Fibroblast of lung (primary cell): ENCODE measurements around the gene LSM7. TPM values are rescaled to one million over a fixed set of nuclear protein-coding genes. Genes with fewer than 3 reads are reported as not detected.

Experiments used
- DNase-seq, 2 donors: peaks; one replicate each; pipeline versions ENCODE4 v3.0.0 to v3.0.0-alpha.2; 2010; ENCODE audit warnings: low read depth in 2 of 2
- H2AFZ ChIP-seq: 2 replicates; pipeline ENCODE4 v1.5.1; 2012; ENCODE audit warnings: low read length, control low read depth, inconsistent platforms
- H3K27ac ChIP-seq: 2 replicates; pipeline ENCODE4 v1.5.1; 2011; ENCODE audit warnings: low read length, control low read depth; ENCODE audit not compliant: insufficient read depth
- H3K27me3 ChIP-seq: 2 replicates; pipeline ENCODE4 v1.5.1; 2011; ENCODE audit warnings: mild to moderate bottlenecking, low read length; ENCODE audit not compliant: control insufficient read depth, insufficient read depth
- H3K36me3 ChIP-seq: 2 replicates; pipeline ENCODE4 v1.5.1; 2011; ENCODE audit warnings: low read length; ENCODE audit not compliant: control insufficient read depth, insufficient read depth
- H3K4me1 ChIP-seq: 2 replicates; pipeline ENCODE4 v1.5.1; 2011; ENCODE audit warnings: low read length; ENCODE audit not compliant: control insufficient read depth, insufficient read depth; ENCODE audit errors: extremely low read depth
- H3K4me2 ChIP-seq: 2 replicates; pipeline ENCODE4 v1.5.1; 2011; ENCODE audit warnings: low read length, control low read depth; ENCODE audit not compliant: insufficient read depth; ENCODE audit errors: extremely low read depth
- H3K4me3 ChIP-seq, 4 experiments: fragments of 200-600 bp in 1 of 4; sonication (generic) in 1 of 4; replicated peaks in 1 of 4; 2 replicates each; pipeline ENCODE4 v1.5.1; 2011 to 2016; ENCODE audit warnings: low read length in 4 of 4, low read depth in 3 of 4, mild to moderate bottlenecking in 3 of 4, control low read depth in 2 of 4, inconsistent platforms in 1 of 4, mixed read lengths in 1 of 4; ENCODE audit not compliant: insufficient read depth in 1 of 4; ENCODE audit errors: control extremely low read depth in 1 of 4
- H3K79me2 ChIP-seq: 2 replicates; pipeline ENCODE4 v1.5.1; 2012; ENCODE audit warnings: mild to moderate bottlenecking, low read length, inconsistent platforms; ENCODE audit not compliant: control insufficient read depth, insufficient read depth
- H3K9ac ChIP-seq: 2 replicates; pipeline ENCODE4 v1.5.1; 2011; ENCODE audit warnings: mild to moderate bottlenecking, low read length, control low read depth; ENCODE audit not compliant: insufficient read depth
- H3K9me3 ChIP-seq: 2 replicates; pipeline ENCODE4 v1.5.1; 2012; ENCODE audit warnings: low read depth, low read length; ENCODE audit not compliant: control insufficient read depth, insufficient read depth
- H4K20me1 ChIP-seq: 2 replicates; pipeline ENCODE4 v1.5.1; 2011; ENCODE audit warnings: low read length; ENCODE audit not compliant: control insufficient read depth, insufficient read depth; ENCODE audit errors: extremely low read depth
- EZH2 ChIP-seq: IDR thresholded peaks from 2 replicates; pipeline ENCODE4 v1.5.1; 2012; ENCODE audit warnings: low read length, control low read depth, mild to moderate bottlenecking; ENCODE audit errors: missing control alignments
- polyA plus RNA-seq, 2 donors: library from polyadenylated mRNA; depleted of rRNA in 1 of 2; stranded (reverse) in 1 of 2; unstranded in 1 of 2; fragments of >200 nt; gene quantifications; 2 replicates each; pipeline ENCODE4 v1.2.1, GENCODE V29; 2011 to 2012; ENCODE audit warnings: missing spikeins in 1 of 2
- total RNA-seq: library from RNA; depleted of rRNA; stranded (reverse); fragments of >200 nt; gene quantifications from 2 replicates; pipeline ENCODE4 v1.2.1, GENCODE V29; 2014
- TF ChIP-seq, protein P1 (sequence below), 2 donors: IDR thresholded peaks in 1 of 2; conservative IDR thresholded peaks in 1 of 2; 1 replicate in 1 of 2; 2 replicates in 1 of 2; pipeline ENCODE4 v1.5.1; 2011 to 2012; ENCODE audit warnings: low read length in 2 of 2, control low read depth in 1 of 2, inconsistent platforms in 1 of 2, low read depth in 1 of 2, mild to moderate bottlenecking in 1 of 2

Gene LSM7
- total and polyA plus RNA-seq, 2 donors (not counting 1 experiment from before 2014, with no cell fraction given) = 43.1 to 182 TPM

DNA sequence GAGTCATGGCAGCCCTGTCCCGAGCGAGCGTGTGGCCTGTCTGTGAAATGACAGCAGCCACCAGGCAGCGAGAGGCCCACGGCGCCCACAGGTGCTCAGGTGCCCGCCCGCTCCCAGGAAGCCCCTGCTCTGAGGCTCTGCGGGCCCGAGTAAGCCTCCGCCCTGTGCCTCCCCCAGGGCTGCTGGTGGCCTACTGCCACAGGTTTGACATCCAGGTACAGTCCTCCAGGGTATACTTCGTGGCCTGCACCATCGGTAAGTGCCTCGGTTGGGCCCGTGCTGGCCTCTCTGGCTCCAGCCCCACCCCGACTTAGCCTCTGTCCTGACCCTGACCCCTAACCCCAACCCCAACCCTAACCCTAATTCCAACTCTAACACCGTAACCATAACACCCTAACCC lies 16.7 kb upstream of the LSM7 start:
- TF ChIP-seq, protein P1, sequence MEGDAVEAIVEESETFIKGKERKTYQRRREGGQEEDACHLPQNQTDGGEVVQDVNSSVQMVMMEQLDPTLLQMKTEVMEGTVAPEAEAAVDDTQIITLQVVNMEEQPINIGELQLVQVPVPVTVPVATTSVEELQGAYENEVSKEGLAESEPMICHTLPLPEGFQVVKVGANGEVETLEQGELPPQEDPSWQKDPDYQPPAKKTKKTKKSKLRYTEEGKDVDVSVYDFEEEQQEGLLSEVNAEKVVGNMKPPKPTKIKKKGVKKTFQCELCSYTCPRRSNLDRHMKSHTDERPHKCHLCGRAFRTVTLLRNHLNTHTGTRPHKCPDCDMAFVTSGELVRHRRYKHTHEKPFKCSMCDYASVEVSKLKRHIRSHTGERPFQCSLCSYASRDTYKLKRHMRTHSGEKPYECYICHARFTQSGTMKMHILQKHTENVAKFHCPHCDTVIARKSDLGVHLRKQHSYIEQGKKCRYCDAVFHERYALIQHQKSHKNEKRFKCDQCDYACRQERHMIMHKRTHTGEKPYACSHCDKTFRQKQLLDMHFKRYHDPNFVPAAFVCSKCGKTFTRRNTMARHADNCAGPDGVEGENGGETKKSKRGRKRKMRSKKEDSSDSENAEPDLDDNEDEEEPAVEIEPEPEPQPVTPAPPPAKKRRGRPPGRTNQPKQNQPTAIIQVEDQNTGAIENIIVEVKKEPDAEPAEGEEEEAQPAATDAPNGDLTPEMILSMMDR (conservative IDR thresholded peaks at IDR 0.05 in 1 of 2, IDR thresholded peaks at IDR 0.05 in 1 of 2; ENCODE audit: low read depth in 1 of 2, low read length in 2 of 2) = no peak
- no peak for TF ChIP-seq EZH2
- Histone ChIP-seq H3K9ac (no peak overlapping the region), H2AFZ (no peak overlapping the region), H4K20me1 (no peaks in the 10 kb centered on the region), H3K4me3 (no peak overlapping the region), H3K27me3 (no peaks in the 10 kb centered on the region), H3K9me3 (no peaks in the 10 kb centered on the region), H3K4me2 (no peak overlapping the region), H3K27ac (no peak overlapping the region), H3K79me2 (no peaks in the 10 kb centered on the region), H3K4me1 (no peaks in the 10 kb centered on the region), H3K36me3 (peaks cover 14% of the 10 kb centered on the region)
- no peak for DNase-seq

DNA sequence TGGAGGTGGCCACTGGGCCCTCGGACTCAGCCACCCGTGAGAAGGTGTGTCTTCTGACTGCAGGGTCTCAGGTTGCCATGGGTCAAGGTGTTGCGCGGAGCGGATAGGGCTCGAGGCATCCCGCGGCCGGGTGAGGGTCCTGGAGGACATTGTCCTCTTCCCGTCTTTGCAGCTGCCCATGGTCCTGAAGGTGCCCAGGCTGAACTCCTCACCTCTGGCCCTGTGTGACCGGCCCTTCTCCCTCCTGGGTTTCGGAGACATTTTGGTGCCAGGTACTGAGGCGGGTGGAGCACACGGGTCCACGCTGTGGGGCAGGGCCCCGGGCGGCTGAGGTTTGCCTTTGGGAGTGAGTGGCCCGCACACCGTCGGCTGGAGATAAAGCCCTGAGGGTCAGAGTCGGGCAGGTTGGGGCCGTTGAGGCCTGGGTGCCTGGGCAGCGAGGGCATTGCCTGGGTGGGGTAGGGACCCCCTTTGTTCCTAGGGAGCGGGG lies 16.0 kb upstream of the LSM7 start:
- Histone ChIP-seq H3K36me3 (peaks cover 14% of the 10 kb centered on the region), H3K27me3 (no peaks in the 10 kb centered on the region), H3K9ac (no peak overlapping the region), H2AFZ (no peak overlapping the region), H3K4me3 (no peak overlapping the region), H3K4me2 (no peak overlapping the region), H3K79me2 (no peaks in the 10 kb centered on the region), H3K27ac (no peak overlapping the region), H3K9me3 (no peaks in the 10 kb centered on the region), H4K20me1 (no peaks in the 10 kb centered on the region), H3K4me1 (no peaks in the 10 kb centered on the region)
- TF ChIP-seq, protein P1 (conservative IDR thresholded peaks at IDR 0.05 in 1 of 2, IDR thresholded peaks at IDR 0.05 in 1 of 2; ENCODE audit: low read depth in 1 of 2, low read length in 2 of 2) = no peak
- no peak for TF ChIP-seq EZH2
- no peak for DNase-seq

DNA sequence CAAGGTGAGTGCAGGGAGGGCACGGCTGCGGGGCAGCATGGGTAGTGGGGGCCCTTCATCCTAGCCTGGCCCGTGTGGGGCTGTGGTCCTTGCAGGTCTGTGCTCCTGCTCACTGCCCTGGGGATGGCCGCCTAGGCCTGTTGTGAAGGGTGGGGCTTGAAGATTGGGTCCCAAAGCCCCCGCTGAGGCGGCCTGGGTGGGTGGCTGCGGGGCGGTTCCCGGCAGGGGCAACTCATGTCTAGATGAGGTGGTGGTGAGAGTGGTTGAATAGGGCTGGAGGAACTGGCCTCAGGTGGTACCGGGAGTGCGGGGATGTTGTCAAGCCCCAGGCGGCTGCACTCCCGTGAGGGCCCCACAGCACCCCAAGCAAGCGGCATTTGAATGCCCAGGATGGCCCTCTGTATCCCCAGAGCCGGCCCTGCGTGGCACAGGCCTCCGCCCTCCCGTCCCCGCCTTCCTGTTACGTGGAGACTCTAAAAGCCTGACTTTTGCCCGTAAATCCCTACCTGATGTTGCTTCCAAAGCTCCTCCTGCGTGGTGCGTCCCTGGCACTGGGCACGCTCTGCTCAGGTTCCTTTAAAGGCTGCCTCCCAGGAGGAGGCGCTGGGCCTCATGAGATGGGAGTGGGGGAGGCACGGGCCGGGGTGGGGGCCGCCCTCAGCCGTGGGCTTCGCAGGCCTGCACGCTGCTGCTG lies 15.1 kb upstream of the LSM7 start:
- Histone ChIP-seq H3K27me3 (no peaks in the 10 kb centered on the region), H3K4me2 (no peak overlapping the region), H3K36me3 (peaks cover 14% of the 10 kb centered on the region), H4K20me1 (no peaks in the 10 kb centered on the region), H3K79me2 (no peaks in the 10 kb centered on the region), H3K9ac (no peak overlapping the region), H2AFZ (no peak overlapping the region), H3K4me1 (no peaks in the 10 kb centered on the region), H3K9me3 (no peaks in the 10 kb centered on the region), H3K4me3 (no peak overlapping the region), H3K27ac (no peak overlapping the region)
- DNase-seq = no peak
- TF ChIP-seq, protein P1 (conservative IDR thresholded peaks at IDR 0.05 in 1 of 2, IDR thresholded peaks at IDR 0.05 in 1 of 2; ENCODE audit: low read depth in 1 of 2, low read length in 2 of 2) = no peak
- no peak for TF ChIP-seq EZH2
